Measurements from ENCODE around the gene NDUFA11. TPM values are rescaled to one million over a fixed set of nuclear protein-coding genes. Genes with fewer than 3 reads are reported as not detected.

NDUFA11 gene
- total RNA-seq, 1 experiment from 2014 or later, result 242 TPM

DNA sequence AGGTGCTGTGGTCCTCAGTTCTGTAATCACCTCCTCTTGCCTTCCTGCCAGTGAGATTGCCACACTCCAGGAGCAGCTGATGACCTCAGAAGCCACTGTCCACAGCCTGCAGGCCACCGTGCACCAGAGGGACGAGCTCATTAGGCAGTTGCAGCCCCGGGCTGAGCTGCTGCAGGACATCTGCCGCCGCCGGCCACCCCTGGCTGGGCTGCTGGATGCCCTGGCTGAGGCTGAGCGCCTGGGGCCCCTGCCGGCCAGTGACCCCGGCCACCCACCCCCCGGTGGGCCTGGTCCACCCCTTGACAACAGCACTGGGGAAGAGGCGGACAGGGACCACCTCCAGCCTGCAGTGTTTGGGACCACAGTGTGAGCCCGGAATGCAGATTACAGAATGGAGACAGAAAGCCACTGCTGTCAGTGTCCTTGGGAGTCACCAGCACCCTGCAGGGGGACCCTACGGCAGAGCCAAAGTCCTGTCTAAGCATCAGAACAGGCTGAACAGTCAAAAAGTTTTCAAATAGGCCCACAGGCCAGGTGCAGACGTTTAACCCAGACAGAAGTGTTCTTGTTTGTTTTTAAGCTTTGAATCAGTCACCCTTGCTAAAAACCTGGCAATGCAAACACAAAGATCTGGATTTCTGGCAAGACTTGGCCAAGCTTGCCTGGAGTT is 5.3 kb upstream of the NDUFA11 start:
- no peak for DNase-seq (ENCODE audit: low spot score)

DNA sequence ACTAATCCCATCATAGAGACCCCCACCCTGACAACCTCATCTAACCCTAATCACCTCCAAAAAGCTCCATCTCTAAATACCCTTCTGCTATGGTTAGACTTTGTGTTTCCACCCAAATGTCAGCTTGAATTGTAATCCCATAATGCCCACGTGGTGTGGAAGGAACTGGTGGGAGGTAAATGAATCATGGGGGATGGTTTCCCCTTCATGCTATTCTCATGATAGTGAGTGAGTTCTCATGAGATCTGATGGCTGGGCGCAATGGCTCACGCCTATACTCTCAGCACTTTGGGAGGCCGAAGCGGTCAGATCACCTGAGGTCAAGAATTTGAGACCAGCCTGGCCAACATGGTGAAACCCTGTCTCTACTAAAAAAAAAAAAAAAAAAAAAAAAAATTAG is 3.7 kb upstream of the NDUFA11 start:
- DNase-seq (ENCODE audit: low spot score), result no peak

DNA sequence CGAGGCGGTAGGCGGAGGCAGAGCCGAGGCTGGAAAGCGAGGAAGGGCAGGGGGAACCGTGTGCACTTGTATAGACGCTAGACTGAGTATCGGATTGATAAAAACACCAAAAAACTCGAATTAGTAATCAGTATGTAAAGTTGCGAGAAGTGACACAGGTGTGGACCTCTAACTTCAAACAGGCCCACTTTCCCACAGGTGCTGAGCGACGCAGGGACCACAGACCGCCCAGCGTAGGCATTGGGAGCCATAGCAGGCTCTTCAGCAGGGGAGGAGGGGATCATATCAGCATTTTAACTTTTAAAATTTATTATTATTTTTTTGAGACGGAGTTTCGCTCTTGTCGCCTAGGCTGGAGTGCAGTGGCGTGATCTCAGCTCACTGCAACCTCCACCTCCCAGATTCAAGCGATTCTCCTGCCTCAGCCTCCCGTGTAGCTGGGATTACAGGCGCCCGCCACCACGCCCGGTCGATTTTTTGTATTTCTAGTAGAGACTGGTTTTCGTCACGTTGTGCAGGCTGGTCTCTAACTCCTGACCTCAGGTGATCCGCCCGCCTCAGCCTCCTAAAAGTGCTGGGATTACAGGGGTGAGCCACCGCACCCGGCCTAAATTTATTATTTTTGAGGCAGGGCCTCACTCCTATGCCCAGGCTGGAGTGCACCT is 1.7 kb upstream of the NDUFA11 start:
- DNase-seq (ENCODE audit: low spot score), result no peak

DNA sequence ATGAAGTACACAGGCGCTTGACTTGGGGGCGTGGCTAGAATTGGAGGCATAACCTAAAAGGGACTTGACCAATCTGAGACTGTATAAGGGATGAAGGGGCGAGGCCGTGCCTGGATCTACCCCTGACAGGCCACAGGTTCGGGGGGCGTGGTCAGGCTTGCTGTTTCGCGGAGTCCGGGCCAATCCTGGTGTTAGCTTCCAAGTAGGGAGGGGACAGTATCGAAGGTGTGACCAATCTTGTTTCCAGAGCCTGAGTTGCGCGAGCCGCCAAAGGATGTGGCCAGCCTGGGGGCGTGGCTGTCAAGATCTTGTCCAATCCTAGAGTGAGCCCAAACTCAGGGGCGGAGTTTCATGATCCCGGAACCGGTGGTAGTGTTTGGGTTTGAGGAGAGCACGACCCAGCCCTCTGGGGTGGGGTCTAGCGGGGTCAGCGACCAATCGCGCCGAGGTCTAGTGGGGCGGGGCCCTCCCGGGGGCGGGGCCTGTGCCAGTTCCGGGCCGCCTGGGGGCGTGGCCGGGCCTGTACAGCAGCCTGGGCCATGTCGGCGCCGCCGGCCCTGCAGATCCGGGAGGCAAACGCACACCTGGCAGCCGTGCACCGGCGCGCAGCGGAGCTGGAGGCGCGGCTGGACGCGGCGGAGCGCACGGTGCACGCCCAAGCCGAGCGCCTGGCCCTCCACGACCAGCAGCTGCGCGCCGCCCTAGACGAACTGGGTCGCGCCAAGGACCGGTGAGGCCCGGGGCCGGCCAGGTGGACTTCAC is 943 bp upstream of the NDUFA11 start, which contains the start of gene VMAC:
VMAC (plus strand) TSS at position 521 of the 762 bp plus-strand sequence; CDS start at position 540, 19 bp downstream.
- DNase-seq (ENCODE audit: low spot score), result peak; percentile 100

DNA sequence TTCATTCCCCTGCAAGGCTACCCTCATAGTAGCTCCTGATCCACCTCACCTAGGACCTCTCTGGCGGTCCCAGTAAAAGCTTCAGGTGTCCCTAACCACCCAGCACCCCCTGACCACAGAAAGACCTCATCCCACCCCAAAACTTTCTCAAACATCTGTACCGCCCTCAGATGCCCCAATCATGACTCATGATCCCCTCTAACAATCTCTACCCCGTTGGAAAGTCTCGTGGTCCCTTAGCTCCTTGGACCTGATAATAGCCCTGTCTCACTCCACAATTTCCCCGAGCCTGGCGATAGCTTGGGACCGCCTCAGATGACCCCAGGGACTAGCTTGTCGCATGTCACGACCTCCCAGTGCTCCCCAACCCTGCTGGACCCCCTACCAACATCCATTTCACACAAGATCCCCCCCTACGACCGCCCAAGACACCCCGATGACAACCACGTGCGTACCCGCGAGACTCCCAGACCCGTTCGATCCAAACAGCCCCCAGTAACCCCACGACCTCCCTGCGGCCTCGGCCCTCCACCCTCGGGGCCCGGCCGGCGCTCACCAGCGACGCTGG is 450 bp downstream of the NDUFA11 start:
- DNase-seq (ENCODE audit: low spot score), result peak; percentile 48

DNA sequence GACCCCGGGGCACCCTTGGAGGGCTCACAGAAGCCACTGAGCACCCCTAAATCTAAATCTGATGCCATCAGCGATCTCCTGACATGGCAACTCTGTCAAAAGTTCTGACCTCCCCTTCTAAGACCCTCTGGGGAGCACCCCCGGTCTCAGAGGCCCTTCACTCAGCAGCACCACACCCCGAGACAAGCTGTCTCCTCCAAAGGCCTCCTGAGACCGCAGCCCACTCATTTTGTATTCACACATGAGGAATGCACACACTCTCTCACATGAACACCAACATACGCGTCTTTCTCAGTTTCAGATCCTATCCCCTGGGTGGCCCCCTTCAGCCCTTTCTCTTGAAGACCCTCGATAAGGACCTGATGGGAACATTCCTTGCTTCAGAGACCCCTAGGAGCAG is 2.6 kb downstream of the NDUFA11 start:
- DNase-seq (ENCODE audit: low spot score), result no peak

DNA sequence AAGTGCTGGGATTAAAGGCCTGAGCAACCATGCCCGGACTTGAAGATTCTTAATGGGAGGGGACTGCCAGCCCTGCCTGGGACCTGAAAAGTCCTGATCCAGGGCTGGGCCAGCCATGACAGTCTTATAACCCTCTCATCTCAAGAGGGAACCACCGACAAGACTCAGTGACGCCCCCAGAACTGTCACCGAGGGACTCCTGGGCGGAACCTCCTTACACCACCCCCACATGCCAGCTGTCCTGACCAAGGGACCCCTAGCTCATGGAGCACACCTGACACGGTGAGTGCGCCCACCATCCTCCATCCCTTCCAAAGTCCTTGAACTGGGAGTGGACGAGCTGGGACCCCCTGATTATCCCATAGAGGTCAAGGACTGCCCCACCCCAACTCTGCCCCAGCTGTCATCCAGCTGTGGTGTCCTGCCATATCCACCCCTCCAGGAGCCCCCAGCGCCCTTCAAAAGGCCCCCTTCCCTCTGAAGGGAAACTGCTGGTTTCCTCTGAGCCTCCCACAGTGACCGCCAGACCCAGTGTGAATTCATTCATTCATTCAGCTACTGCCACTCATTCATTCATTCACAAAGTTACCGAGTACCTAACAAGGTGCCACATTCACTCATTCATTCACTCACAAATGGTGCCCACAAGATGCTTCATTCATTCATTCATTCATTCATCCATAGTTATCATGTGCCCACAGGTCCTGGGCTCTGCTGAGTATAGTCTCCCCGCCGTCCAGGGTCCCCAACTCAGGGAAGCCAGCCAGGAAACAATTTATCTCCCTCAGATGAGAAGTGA is 3.7 kb downstream of the NDUFA11 start:
- no peak for DNase-seq (ENCODE audit: low spot score)

DNA sequence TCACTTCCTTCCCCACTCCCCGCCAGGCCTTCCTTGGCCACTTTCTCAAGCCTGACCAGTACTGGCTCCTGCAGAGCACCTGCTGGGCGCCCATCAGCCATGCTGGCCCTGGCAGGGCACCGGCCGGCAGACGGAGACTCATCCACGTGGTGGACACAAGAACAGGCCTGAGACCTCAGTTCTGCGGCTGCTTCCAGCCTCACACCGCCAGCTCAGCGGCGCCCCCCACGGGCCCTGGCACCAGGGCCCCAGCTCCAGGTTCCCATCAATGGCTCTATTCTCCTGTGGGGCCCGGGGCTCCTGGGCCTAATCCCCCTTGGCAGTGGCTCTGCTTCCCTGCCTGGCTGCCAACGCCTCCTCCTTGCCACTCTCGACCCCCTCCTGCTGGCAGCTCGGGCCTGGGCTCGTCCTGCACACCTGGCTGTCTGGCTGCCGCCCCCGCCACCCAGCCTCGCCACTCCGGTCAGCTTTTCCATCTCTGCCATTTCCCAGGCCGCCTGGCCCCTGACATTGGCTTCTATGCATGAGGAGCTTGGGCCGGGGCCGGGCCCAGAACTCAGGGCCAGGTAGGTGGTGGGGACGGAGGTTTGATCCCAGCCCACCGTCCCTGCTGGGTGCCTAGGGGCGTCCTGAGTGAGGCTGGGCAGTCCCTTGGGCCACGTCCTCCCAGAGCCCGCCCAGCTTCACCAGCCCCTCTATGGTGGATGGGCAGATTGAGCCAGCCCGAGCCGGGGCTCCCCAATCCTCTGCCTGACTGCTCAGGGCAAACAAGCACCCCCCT is 6.2 kb downstream of the NDUFA11 start:
- no peak for DNase-seq (ENCODE audit: low spot score)

DNA sequence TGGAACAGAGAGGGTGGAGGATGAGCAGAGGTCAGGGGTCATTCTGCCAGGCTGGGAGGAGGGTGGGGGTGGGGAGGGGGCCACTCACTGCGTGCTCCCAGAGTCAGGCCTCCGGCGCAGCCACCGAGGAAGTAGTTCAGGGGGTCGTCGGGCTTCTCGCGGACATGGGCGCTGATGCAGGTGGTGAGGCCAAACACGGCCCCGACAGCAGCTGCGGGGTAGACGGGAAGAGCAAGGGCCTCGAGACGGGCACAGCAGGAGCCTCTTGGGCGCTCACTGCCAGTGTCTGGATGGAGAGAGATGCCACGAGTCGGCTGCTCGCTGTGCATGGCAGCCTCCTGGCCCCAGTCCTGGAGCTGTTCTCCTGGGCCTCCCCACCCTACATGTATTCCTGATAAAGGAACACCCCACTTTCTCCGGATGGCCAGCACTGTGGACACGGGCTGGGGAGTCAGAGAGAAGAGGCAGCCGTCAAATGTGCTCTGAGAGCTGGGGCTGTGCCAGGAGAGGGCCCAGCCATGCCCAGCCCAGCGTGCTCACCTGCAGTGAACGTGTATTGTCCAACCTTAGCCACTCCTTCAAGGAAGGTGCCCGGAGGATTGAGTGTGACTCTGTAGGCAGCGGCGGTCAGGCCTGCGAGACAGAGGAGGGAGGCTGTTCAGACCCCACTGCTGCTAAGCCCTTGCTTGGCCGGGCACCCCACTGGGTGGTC is 7.1 kb downstream of the NDUFA11 start:
- DNase-seq (ENCODE audit: low spot score), result no peak

DNA sequence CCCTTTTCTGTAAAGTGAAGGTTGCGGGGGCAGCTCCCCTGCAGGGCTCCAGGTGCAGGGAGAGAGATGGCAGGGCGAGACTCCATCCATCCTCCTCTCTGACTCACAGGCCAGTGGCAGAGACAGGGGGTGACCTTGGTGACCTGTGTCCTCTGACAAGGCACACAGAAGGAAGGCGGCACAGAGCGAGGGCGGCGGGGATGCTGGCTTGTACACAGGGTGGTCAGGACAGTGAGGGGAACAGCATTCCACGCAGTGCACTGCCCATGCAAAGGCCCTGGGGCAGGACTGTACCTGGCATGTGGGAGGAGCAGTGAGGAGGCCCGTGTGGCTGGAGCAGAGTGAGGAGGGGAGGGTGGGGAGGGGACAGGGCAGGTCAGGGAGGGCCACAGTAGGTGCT is 7.7 kb downstream of the NDUFA11 start:
- no peak for DNase-seq (ENCODE audit: low spot score)

DNA sequence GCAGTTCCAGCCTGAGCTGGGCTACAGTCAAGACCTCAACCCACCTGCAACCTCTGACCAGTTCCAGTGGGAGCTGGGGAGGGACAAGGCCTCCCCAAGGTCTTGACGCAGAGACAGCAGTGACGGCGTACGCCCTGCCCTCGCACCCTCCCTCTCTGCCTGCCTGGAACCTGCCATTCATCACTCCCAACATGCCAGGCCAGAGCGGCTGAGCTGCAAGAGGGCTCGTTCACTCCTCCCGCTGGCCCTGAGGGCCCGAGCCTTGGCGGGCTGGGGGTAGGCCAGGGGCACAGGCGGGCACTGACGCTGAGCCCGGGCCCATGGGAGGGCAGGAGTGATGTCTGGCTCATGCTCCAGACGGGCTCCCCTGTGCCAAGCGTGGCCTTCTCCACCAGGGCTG is 8.2 kb downstream of the NDUFA11 start:
- DNase-seq (ENCODE audit: low spot score), result no peak

DNA sequence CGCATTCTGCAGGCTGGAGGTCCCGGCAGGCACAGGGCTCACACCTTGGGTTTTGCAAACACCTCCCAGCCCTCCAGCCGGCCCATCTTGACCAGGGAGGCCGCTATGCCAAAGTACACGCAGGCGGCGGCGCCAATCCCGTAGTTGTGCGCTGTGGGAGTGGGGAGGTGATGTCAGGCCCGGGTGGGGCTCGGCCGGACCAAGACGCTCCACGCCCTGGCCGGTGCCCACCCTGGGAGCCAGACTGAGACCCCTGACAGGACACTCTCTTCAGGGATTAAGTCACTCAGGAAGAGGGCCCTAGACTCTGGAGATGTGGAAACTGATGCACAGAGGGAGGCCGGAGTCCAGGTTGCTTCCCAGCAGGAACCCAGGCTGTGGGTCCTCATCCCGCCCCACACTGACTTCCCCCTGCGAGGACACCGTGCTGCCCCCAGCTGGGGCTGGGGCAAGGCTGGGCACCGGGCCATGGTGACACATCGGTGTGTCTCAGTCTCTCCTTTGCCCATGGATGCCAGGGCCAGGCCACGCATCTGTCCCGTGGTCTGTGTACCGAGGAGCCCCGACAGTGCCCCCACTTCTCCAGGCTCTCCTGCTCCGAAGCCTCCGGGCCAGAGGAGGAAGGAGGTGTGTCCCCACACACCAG is 8.8 kb downstream of the NDUFA11 start:
- DNase-seq (ENCODE audit: low spot score), result no peak

DNA sequence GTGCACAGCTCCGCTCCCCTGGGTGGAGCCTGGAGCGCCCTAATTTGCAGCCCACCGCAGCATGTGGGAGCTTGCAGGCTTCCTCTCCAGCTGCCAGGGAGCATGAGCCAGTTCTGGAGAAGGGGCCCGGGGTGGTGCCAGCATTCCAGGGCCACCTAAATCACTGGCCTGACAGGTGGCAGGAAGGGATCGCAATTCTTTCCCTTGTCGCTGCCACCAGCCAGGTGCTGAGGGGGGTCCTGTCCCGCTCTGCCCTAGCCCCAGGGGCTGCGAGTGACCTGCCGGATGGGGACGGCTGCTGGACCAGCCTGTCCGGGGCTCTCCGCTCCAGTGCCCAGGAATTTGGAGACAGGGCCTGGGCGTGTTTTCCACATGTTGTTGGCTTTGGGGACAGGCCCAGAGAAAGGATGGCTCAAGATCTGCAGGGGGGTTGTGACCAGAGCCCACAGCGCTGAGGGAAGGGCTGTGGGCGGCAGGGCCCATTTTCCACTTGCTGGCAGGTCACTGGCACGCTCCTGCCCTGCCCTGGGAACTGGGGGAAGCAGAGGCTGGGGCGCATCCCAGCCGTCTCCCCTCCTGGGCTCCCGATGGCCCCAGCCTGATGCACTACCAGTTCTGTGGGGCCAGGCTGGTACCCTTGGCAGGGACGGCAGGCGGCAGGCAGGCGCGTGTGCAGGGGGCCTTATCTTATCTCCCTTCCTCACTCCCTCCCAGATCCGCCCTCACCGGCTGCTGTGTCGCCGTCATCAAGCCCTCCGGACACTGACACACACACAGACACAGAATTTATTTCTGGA is 9.5 kb downstream of the NDUFA11 start:
- DNase-seq (ENCODE audit: low spot score), result no peak

DNA sequence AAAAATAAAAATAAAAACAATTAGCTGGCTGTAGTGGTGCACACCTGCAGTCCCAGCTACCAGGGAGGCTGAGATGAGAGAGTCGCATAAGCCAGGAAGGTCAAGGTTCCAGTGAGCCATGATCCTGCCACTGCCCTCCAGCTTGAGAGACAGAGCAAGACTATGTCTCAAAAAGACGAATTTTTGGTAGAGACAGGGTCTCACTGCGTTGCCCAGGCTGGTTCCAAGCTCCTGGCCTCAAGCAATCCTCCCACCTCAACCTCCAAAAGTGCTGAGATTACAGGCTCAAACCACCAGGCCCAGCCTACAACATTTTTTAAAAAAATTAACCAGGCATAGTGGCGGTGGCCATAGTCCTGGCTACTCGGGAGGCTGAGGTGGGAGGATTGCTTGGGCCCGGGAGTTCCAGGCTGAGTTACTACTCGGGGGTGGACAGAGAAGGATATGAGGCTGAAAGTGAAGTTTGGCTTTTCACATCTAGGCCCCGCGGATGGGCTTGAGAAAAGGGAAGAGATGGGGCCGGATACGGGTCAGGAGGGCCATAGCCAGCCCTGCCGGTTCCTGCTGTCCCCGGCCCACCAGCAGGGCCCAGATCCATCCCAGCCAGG is 10.2 kb downstream of the NDUFA11 start:
- no peak for DNase-seq (ENCODE audit: low spot score)

DNA sequence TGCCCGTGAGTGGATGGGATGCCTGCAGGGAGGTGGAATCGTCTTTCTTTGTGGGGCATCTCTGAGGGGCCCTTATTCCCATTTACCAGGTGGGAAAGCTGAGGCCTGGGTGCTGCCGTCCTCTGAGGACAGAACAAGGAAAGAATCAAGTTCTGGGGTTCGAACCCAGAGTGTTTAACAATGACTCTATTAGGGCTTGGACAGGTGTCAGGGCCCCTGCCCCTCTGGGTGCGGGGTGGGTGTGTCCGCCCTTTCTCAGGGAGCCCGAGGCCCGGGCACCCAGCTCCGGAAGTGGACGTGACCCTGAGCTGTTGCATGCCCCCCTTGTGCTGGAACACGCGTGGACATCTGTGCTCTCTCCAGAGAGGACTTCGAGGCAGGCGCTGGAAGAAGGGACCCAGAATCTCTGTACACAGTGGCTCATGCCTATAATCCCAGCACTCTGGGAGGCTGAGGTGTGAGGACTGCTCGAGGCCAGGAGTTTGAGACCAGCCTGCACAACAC is 10.8 kb downstream of the NDUFA11 start:
- no peak for DNase-seq (ENCODE audit: low spot score)

DNA sequence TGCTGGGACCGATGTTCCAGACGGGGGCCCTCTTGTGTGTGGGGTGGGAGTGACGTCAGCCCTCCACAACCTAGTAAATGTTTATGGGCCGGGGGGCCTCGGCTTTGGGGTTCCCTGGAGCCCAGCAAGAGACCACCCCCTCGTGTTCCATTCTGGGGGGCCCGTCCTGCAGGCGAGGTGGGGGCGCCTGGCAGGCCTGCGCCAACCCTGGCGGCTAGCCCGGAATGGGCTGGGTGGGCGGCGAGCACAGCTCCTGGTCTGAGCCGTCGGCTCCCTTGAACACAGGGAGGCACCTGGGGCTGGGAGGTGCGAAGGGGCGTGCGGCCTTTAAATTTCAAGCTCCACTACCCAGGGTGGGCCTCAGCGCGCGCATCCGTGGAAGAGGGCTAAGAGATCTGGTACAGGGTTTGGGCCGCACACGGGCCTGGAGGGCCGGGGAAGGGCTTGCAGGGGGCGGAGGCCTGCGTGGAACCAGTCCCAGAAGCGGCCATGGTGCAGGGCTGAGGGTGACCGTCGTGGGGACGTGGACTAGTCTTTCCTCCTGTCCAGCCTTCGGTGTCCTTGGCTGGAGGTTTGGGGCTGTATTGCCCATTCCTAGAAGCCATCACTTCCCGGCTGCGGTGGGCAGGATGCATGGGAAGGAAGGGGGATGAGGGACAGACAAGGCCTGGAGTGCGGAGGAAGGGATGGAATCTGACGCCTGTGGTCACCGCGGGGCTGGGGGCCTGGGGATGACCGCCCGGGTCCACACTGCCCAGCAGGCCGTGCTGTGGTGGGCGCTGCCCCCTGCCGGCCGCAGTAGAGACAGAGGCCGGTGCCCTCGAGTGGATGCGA is 11.4 kb downstream of the NDUFA11 start:
- DNase-seq (ENCODE audit: low spot score), result no peak

DNA sequence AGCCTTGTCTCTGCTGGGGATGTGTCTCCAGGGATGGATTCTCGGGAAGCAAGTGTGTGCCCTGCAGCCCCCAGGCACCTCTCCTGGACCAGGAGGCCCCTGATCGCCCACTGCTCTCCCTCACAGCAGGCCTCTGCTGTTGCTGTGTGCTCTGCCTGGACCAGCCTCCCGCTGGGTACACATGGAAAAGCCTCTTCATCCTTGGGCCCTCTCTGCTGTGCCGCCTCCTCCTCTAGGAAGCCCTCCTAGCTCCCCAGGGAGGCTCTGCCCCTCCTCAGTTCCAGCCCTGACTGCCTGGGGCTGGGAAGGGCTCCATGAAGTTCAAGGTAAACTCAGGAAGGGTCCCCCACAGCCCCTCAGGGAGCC is 12.0 kb downstream of the NDUFA11 start:
- DNase-seq (ENCODE audit: low spot score), result no peak

Data from A172 (cell line).